ENCODE data around the gene FHIT.

GRCh38 chr3:59759298-59760031 lies 1491.8 kb downstream of the FHIT start:
- TF ChIP-seq CTCF (conservative IDR thresholded peaks at IDR 0.05; ENCODE audit: low read depth, low read length) (no peak), RCOR1 (IDR thresholded peaks at IDR 0.05; ENCODE audit: insufficient replicate concordance, low read length) (no peak), POLR2A (IDR thresholded peaks at IDR 0.05; ENCODE audit: low read depth, low read length) (no peak), NFE2L2 (IDR thresholded peaks at IDR 0.05; ENCODE audit: low read depth, low read length) (no peak), RFX5 (IDR thresholded peaks at IDR 0.05; ENCODE audit: low read depth, low read length) (no peak), MXI1 (IDR thresholded peaks at IDR 0.05; ENCODE audit: borderline replicate concordance, low read depth, low read length) (no peak), USF2 (IDR thresholded peaks at IDR 0.05; ENCODE audit: low read depth, low read length) (no peak), MAZ (IDR thresholded peaks at IDR 0.05; ENCODE audit: borderline replicate concordance, low read depth, low read length) (no peak), MAFK (IDR thresholded peaks at IDR 0.05; ENCODE audit: low read depth, low read length) (no peak), BHLHE40 (IDR thresholded peaks at IDR 0.05; ENCODE audit: low read depth, low read length) (no peak), RAD21 (IDR thresholded peaks at IDR 0.05; ENCODE audit: low read length) (no peak)
